ENCODE data around the gene FUT1.

DNA sequence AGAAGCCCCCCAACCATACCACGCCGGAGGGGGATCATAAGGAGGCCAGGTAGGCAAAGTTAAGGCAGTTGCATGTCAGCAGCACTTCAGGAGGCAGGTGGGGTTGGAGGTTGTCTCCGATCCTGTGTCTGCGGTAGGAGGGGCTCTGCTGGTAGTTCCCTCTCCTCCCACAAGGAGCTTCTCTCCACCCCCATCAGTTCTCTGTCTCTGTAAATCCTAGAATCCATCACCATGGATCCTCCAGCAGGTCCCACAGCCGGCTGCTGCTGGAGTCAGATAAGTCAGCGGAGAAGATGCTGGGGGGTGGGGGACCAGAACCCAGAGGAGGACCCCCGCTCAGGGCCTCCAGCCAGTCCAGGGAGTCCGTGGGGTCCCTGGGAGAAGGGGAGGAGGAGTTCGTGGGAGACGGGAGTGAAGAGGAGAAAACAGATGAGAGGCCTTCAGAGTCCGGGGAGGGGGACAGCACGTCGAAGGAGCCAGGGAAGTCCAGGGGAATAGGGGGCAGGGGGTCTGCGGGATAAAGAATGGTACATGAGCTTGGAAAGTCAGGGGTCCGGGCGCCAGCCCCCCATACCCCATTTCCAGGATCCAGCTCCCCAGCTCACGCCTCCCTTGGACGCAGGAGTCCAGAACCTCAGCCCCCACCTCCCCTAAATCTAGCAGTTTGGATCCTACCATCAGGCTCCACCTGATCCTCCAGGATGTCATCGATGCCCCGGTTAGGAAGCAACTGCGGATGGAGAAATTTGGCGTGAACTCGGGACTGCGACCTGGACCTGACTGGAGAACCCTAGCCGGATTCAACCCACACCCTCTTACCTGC, 39.2 kb downstream of the FUT1 start:
- TF ChIP-seq, protein P1, sequence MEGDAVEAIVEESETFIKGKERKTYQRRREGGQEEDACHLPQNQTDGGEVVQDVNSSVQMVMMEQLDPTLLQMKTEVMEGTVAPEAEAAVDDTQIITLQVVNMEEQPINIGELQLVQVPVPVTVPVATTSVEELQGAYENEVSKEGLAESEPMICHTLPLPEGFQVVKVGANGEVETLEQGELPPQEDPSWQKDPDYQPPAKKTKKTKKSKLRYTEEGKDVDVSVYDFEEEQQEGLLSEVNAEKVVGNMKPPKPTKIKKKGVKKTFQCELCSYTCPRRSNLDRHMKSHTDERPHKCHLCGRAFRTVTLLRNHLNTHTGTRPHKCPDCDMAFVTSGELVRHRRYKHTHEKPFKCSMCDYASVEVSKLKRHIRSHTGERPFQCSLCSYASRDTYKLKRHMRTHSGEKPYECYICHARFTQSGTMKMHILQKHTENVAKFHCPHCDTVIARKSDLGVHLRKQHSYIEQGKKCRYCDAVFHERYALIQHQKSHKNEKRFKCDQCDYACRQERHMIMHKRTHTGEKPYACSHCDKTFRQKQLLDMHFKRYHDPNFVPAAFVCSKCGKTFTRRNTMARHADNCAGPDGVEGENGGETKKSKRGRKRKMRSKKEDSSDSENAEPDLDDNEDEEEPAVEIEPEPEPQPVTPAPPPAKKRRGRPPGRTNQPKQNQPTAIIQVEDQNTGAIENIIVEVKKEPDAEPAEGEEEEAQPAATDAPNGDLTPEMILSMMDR (conservative IDR thresholded peaks at IDR 0.05) = no peak
- TF ChIP-seq ZFX (IDR thresholded peaks at IDR 0.05) = no peak

All from C4-2B (cell line).